Testis (tissue), 2 donors: Measurements from ENCODE around the gene STK40.

ENCODE experiments used
- CTCF ChIP-seq, 3 experiments: fragments of 450-650 bp in 2 of 3; fragments of 200-600 bp in 1 of 3; sonication (generic) in 1 of 3; IDR thresholded peaks; one replicate each; pipeline ENCODE4 v1.5.1; 2016 to 2019; ENCODE audit warnings: antibody characterized with exemption in 3 of 3, mild to moderate bottlenecking in 2 of 3, moderate library complexity in 1 of 3
- POLR2A ChIP-seq: fragments of 450-650 bp; IDR thresholded peaks from one replicate; pipeline ENCODE4 v1.6.1; 2017; ENCODE audit warnings: antibody characterized with exemption, mild to moderate bottlenecking, moderate library complexity

GRCh38 chr1:36352125-36352909 lies 33.4 kb downstream of the STK40 start:
- TF ChIP-seq CTCF (IDR thresholded peaks at IDR 0.05) (no peak), POLR2A (no peak)
